Globus pallidus (tissue), 1 donor: ENCODE measurements around the gene MAP3K5.
"Not testable (repeated sequence)": the region's sequence is repeated elsewhere in the genome, so short reads cannot be mapped to it uniquely, and the experiment has no call there.

ENCODE experiments used
- DNase-seq: peaks from one replicate; pipeline ENCODE4 v3.0.0-alpha.2; 2015; ENCODE audit warnings: low spot score

MAP3K5 gene

DNA sequence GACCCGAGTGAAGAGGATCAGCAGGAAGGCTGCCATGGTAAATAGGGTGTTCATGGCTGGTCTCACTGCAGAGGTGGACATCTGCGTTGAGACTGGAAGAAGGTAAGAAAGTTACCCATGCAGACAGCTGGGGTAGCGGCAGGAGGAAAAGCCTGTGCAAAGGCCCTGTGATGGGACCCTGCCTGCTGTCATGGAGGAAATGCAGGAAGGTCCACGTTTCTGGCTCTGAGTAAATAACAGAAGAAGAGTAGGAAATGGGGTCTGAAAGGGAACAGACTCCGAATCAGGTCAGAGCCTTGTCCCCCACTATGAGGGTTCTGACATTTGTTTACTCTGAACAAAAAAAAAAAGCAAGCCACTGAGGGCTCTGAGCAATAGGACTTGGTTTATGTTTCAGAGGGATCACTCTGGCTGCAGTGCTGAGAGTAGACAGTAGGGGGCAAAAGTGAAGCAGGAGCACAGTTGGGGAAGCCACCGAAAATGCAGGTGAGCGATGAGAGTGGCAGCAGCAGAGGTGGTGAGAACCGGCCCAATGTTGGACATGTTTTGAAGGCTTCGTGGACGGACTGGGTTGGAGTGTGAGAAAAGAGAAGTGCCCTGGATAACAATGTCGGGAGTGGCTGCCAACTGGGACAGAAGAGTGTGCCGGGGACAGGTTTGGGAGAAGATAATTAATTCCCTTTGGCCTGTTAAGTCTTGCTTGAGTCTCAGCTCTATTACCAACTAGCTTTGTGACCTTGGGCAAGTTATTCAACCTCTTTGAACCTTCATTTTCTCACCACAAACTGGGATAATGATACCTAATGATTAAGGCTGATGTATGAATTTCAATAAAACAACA, 184.1 kb downstream of the MAP3K5 start:
- peak; percentile 16 for DNase-seq

DNA sequence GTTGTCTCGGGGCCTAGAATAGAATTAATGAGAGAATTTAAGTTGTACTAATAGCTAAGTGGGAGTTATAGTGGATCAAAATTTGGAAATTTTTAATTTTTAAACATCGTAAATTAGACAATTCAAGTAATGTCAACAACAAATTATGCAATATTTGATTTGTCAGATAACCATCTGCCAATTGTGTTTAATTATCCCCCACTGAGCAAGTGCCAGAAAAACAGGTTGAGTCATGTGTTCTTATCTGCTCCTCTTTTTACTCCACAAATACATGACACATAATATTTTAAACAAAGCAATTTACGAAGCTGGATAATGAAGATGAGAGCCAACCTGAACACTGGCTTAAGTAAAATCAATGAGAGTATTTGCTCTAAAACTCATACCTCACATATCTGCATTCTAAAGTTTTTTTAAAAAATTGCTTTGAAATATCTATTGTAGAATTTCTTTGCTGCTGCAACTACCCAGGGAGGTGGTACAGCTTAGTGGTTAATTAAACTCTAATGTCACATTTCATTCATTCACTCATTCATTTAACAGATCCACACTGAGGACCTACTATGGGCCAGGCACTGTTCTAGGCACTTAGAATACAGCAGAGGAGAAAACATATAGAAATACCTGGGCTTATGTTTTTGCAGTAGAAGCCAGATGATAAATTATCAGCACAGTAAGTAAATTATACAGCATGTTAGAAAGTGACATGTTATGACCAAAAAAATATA, 184.9 kb downstream of the MAP3K5 start:
- DNase-seq, result no peak

DNA sequence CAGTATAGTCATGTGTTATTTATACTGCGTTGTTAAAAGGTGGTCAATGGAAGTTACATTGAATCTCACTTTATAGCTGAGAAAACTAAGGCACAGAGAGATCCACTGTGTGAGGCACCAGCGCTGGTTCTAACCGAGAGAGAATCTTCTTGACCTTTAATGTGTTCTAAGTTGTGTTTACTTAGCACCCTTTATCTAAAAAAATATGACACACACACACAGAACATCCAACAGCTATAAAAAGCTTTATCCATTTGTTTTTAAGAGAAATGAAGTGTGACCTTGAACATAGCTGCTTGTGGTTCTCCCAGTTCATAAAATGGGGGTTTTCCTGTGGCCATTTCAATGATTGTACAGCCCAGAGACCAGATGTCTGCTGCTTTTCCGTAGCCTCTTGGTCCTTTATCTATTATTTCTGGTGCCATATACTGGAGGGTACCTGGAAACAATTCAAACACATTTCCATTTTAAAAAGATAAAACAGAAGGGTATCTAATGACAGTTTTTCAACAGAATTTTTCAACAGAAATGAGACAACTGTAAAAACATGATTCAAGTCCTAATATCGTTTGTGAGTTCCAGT, 187.3 kb downstream of the MAP3K5 start:
- DNase-seq, result no peak

DNA sequence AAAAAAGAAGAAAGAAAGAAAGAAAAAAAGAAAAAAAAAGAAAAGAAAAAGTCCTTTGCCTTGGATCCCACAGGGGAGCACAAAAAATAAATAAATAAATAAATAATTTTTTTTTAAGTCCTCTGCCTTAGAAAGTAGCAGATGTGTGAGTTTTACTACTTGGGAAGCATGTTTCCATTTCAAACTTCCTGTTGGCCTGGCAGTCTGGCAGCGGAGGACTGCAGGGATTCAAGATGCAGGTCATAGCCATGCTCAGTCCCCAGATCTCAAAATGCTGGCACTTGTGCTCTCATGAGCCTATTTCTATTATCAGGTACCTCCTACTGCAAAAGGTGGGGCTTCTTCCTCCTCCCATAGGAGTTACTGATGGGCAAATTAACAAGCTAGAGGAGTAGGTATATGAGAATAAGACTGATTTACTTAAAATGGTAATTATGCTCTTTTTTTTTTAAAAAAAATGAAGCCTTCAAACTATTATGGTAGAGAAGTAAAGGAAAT, 187.9 kb downstream of the MAP3K5 start:
- DNase-seq, result no peak

DNA sequence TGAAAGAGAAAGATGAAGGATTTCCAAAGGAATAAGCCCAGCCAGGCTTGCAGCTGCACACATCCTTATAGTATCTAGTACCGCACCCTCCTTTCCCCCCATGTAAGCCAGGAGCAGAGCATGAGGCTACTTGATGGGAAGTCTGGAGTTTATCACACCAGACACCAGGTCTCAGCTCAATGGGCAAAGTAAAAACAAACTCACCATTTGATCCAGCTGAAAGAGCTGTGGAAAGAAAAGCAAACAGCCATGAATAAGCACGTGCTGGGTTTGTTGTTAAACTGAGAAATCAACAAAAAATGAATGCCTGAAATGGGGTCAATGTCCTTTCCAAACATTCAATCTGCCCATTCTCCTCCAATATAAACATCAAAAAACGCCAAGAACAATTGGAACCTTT, 191.5 kb downstream of the MAP3K5 start:
- DNase-seq, result no peak

DNA sequence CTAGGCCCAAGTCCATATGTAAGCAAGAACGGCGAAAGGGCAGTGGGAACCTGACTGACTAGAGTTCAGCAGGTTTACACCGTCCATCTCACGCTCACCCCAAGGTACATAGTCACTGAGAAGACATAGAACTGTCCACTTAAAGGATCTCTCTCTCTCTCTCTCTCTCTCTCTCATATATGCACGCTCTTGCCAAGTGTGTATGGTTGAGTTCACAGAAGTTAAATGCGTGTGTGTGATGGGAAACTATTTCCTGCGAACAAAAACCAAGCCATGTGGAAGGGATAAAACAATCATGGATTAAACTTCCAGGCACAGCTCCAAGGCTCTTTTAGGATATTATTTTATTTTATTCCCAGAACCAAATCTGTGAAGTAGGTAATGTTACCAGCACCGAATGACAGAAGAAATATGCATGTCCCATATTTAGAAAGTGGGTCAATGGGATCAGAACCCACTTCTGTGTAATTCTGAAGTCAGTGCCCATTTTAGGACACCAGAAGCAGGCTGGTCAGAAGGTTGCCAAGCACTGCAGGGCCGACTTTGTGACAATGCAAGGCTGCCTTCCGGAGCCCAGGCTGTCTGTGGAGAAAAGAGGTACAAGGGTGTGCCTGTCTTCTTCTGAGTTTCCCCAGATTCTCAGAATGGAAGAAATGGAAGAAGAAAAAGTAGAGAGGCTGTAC, 192.8 kb downstream of the MAP3K5 start:
- no peak for DNase-seq

DNA sequence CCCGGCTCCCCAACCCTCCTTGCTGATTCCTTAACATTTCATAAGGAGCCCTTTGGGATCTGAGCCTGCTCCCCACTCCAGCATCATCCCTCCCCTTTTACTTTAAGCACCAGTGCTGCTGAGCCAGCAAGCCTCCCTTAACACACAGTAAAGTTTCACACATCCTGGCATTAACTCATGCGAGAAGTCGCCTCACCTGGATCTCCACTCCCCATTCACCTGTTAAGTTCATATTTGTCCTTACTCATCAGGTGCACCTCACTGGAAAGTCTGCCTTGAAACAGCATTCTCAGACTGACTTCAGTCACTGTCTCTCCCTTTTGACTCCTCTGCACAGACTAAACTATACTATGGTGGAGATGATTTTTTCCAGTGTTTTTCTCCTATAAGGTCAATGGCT, 194.2 kb downstream of the MAP3K5 start:
- no peak for DNase-seq

DNA sequence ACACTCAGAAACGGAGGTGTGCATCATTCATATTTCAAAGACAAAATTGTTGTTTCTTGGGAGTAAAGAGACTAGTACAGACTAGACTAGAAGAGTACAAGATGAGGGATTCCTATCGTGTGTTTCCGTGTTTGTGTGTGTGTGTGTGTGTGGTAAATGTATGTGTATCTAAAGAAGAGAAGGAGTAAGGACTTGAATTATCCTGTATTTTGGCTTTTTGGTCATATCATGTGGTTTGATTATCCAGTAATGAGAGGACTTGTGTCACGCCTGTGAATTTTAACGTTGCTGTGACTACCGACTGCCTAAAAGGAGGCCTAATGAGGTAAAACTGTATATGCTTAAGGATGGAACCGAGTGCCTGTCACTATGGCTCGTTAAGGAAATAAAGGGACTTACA, 197.6 kb downstream of the MAP3K5 start:
- DNase-seq, result no peak

DNA sequence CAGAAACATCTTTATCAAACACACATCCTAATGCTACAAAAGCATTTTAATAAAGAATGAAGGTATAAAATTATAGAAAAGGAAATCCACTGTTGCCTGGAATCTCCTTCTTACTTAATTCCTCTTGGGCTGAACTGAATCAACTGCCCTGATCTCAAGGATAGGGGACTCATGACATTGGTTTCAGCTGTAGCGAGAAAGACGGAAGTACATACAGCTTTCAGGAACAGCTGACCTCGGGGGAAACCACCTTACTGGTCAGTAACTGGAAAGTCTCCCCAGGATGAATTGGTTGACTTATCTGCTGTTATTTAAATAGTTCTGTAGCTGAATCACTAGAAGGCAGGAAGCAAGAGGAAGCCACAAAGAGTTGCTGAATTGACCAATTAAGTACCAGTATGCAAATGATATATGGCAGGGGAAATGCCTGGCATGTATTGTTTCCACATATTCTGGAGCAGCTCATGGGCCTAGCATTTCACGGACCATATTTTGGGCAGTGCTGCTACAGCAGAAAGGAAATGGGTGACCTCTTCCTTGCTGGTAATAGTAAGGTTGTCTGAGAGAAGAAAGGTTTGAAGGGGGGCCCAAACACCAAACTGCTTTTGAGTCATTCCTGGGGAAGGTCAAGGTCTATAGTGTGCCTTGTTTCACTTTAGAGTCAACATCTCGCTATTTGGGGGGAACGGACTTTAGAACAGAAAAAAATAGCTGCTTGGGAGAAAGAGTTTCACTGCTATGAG, 198.4 kb downstream of the MAP3K5 start:
- peak; percentile 25 for DNase-seq

DNA sequence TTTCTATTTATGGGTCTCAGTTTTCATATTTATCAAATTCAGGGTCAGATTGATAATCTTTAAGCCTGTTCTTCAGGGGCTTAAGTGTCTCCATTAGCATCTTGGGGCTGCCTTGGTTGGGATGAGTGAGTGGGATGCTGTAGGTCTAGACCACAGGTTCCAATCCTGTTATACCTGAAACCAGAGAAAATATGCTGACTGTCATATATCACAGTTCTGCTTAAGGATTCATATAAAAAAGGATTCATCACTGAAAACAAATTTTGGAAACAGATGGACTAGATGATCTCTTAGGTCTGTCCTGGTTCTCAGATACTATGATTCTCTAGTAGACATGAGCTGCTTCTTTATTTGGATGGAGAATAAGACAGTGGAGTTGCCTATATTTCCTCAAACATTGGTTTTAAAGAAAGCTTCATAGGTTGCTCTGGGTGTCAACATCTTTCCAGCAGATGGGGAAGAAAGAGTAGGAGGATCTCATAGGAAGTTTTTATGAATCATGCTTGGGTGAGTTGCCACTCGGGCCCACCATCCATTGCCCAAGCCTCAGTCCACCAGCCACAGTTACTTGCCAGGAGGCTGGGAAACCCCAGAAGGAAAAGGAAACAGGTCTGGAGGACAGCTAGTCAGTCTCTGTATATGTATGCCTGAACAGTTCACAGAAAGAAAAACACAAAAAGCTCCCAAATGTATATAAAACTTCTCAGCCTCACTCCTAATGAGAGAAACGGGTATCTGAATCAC, 199.2 kb downstream of the MAP3K5 start:
- DNase-seq, result no peak

DNA sequence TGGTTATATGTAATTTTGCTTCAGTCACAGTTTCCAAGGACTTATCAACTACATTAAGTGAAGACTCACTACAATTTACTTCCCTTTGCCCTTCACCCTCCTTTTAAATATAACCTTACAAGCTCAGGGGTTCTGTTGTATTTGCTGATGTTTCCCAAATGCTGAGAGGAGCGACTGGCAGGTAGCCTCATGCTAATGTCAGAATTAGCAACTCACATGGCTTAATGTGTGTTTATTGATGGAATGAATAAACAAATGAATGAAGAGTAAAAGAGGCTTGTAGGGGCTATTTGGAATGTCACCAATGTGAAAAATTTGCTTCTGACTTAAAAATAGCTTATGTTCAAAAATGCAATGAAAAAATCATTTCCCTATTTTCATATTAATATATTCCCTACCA, 200.7 kb downstream of the MAP3K5 start:
- DNase-seq, result no peak

DNA sequence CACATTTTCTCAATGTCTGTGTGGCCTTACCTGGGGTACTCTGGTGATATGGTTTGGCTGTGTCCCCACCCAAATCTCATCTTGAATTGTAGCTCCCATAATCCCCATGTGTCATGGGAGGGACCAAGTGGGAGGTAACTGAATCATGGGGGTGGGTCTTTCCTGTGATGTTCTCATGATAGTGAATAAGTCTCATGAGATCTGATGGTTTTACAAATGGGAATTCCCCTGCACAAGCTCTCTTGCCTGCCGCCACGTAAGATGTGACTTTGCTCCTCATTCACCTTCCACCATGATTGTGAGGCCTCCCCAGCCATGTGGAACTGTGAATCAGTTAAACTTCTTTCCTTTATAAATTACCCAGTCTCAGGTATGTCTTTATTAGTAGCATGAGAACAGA, 201.4 kb downstream of the MAP3K5 start:
- DNase-seq, result not testable (repeated sequence)

DNA sequence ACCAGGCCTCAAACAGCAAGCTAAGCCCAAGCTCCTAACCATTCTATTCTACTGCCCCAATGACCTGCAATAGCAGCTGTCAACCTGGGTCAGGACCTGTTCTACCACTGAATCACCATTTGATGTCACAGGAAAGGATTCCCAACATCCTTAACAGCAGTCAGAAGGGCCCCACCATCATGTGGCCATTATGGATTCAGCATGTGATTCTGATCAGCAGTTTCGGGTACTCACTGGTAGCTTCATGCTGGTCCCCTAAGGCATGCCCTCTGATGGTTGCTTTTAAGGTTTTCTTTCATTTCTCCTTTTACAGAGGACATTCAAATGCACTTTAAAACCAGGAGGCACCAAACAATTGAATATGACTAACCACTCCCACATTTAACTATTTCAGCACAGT, 204.8 kb downstream of the MAP3K5 start:
- DNase-seq, result no peak

DNA sequence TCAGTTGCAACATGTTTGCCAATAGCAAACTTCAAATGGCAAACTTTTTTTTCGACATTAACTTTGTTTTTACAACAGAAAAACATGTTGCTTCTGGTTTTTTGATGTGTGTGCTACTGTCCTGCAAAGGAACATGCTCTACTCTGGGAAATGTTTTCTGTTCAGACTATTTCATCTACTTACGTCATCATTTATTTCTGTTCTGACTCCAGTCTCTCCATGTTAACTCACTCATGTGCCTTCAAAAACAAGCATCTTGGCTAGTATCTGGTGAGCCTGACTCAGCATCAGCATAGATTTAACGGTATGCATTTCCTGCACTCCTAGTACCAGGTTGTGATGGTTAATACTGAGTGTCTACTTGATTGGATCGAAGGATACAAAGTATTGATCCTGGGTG, 206.0 kb downstream of the MAP3K5 start:
- DNase-seq, result no peak

DNA sequence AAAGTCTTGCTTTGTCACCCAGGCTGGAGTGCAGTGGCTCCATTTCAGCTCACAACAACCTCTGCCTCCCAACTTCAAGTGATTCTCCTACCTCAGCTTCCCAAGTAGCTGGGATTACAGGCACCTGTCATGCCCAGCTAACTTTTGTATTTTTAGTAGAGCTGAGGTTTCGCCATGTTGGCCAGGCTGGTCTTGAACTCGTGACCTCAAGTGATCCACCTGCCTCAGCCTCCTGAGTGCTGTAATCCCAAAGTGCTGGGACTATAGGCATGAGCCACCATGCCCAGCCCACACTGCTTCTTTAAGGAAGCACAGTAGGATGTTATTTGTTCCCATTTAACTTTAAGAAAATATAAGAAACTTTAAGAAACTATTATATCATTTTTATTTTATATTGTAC, 206.8 kb downstream of the MAP3K5 start:
- not testable (repeated sequence) for DNase-seq

DNA sequence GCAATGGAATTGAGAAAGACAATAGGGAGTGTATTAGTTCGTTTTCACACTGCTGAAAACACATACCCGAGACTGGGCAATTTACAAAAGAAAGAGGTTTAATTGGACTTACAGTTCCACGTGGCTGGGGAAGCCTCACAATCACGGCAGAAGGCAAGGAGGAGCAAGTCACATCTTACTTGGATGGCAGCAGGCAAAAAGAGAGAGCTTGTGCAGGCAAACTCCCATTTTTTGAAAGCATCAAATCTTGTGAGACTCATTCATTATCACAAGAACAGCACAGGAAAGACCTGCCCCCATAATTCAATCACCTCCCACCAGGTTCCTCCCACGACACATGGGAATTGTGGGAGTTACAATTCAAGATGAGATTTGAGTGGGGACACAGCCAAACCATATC, 208.0 kb downstream of the MAP3K5 start:
- DNase-seq, result not testable (repeated sequence)

DNA sequence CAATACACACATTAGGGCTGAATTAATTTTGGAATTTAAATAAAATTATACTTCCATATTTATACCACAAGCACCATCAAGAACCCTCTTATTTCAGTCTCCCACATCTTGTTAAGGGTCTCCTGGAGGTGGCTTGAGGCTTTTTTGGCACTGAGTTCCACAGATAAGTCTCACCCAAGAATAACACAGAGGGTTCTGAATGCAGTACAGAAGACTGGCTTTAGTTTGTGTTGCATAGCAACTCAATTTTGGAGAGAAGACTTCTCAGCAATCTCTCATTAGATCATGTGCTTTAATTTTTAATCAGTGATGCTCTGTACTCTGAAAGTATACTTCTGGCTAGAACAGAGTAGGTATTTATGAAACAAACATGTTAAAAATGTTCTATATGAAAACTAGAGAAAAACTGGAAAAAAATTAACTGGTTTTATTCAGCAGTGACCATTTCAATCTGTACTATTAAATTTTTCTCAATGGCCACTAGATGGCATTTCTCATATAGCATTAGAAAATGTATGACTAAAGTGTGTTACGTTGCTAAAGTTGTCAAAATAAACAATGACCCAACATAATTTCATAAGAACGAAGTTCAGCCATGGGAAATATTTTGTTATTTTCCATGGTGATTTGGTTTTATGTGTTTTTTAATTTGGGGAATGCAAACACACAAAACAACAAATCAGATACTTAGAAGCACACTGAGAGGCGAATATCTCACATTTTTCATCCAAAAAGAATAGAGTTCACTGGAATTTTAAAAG, 209.4 kb downstream of the MAP3K5 start:
- peak; percentile 20 for DNase-seq

DNA sequence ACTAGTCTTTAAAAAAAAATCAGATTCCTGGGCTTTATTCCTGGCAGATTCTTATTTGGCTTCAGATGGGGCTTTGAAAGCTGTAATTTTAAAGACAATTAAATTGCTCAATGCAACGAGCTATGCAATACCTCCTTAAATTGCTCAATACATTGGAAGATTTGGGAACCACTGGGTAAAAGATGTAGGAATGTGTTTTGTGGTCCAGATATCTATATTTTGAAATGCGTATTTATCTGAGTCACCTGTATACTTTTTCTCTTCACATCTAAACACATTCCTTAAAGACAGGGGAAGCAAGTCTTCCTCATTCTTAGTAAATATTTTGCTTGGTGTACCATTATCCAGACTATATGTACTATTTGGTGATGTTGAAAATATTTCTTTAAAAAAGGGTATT, 212.5 kb downstream of the MAP3K5 start:
- DNase-seq, result no peak

DNA sequence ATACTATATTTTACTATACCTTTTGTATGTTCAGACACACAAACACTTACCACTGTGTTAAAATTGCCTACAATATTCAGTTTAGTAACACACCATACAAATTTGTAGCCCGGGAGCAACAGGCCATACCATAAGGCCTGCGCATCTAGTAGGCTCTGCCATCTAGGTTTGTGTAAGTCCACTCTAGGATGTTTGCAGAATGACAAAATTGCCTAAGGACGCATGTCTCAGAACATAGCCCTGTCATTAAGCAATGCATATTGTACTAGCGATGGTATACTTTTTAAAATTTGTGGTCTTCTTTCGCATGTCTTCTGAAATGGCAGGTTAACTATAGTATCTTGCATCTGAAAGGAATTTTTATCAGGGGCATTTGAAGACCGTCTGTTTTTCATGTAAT, 215.5 kb downstream of the MAP3K5 start:
- no peak for DNase-seq

DNA sequence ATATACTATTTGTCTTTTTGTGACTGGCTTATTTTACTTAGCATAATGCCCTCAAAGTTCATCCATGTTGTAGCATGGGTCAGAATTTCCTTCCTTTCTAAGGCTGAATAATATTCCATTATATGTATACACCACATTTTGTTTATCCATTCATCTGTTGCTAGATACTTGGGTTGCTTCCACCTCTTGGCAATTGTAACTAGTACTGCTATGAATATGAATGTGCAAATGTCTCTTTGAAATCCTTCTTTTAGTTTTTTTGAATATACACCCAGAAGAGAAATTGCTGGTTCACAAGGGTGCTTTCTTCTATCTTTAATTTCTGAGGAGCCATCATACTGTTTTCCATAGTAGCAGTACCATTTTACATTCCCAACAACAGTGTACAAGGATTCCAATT, 220.8 kb downstream of the MAP3K5 start:
- no peak for DNase-seq
